Osteoblast (primary cell): ENCODE measurements around the gene ERAP2. TPM values are rescaled to one million over a fixed set of nuclear protein-coding genes. Genes with fewer than 3 reads are reported as not detected.

Source experiments
- DNase-seq: peaks from one replicate; pipeline ENCODE4 v3.0.0; 2011; ENCODE audit warnings: low spot score, mixed read lengths; ENCODE audit not compliant: insufficient read length; ENCODE audit errors: missing footprints
- H2AFZ ChIP-seq: 2 replicates; pipeline ENCODE4 v1.6.0; 2011; ENCODE audit warnings: mild to moderate bottlenecking, low read length
- H3K27ac ChIP-seq: 2 replicates; pipeline ENCODE4 v1.5.1; 2011; ENCODE audit warnings: mild to moderate bottlenecking, low read depth, low read length, moderate library complexity
- H3K27me3 ChIP-seq: 2 replicates; pipeline ENCODE4 v1.6.0; 2012; ENCODE audit warnings: mild to moderate bottlenecking, control low read depth, inconsistent platforms, low read length, moderate library complexity; ENCODE audit not compliant: insufficient read depth
- H3K36me3 ChIP-seq: 2 replicates; pipeline ENCODE4 v1.5.1; 2011; ENCODE audit warnings: mild to moderate bottlenecking, low read length, control low read depth, moderate library complexity; ENCODE audit not compliant: insufficient read depth
- H3K4me1 ChIP-seq: 2 replicates; pipeline ENCODE4 v1.5.1; 2011; ENCODE audit warnings: mild to moderate bottlenecking, low read length, control low read depth, moderate library complexity; ENCODE audit not compliant: insufficient read depth
- H3K4me2 ChIP-seq: 2 replicates; pipeline ENCODE4 v1.6.0; 2011; ENCODE audit warnings: mild to moderate bottlenecking, low read length; ENCODE audit not compliant: insufficient read depth
- H3K4me3 ChIP-seq: fragments of 200-600 bp; sonication (generic); 3 replicates; pipeline ENCODE4 v1.5.1; 2012; ENCODE audit warnings: mild to moderate bottlenecking, low read length, inconsistent platforms; ENCODE audit not compliant: insufficient read depth
- H3K79me2 ChIP-seq: 2 replicates; pipeline ENCODE4 v1.6.0; 2012; ENCODE audit warnings: mild to moderate bottlenecking, low read length, control low read depth, inconsistent platforms; ENCODE audit not compliant: insufficient read depth
- H3K9me3 ChIP-seq: 2 replicates; pipeline ENCODE4 v1.5.1; 2011; ENCODE audit warnings: low read depth, low read length, control low read depth
- H4K20me1 ChIP-seq: 2 replicates; pipeline ENCODE4 v1.6.0; 2012; ENCODE audit warnings: mild to moderate bottlenecking, low read length, control low read depth; ENCODE audit not compliant: insufficient read depth
- total RNA-seq: library from RNA; depleted of rRNA; stranded (reverse); fragments of >200 nt; gene quantifications from 2 replicates; pipeline ENCODE4 v1.2.3, GENCODE V29; 2012
- TF ChIP-seq, protein P1 (sequence below): IDR thresholded peaks from 2 replicates; pipeline ENCODE4 v1.5.1; 2011; ENCODE audit warnings: mild to moderate bottlenecking, low read depth, low read length, moderate library complexity; ENCODE audit errors: extremely low read depth

The ERAP2 gene
- total RNA-seq, 1 donor = 84.7 TPM

DNA sequence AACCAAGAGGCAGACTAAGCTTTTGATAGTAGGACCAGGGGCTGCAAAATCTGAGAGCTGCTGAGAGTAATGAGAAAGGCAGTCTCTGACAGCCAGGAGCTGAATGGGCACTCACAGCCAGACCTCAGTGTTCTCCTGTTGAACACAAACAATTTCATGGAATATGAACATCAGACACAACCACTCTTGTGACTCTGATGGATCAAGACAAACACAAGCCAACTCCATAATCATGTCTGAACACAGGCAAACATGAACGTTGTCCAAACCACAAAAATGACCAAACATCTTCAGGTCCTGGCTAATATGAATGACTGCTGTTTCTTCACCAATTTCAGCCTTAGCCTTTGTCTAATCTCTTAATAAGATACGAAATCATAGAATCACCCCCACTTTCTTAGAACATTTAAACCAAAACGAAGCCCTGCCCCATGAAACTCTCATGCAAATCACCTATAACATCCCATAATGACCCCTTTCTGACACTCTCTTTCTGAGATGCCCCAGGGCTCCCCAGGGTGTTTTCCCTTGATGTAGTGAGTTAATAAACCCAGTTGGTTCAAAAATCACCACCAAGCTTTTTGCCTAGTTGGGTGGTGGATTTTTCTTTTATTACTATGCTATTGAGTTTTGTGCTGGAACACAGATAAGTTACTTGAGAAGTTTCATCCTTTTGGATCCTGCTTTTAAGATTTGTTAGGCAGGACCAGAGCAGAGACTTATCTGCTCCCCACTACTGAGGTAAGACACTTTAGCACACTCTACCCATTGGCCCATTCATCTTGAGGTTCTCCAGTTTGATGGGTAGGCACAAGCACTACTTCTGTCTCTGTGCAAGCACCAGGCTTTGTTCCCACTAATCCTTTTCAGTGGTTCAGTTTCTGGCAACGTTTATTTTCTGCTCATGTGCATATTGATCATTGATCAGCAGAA is 5.9 kb upstream of the ERAP2 start:
- Histone ChIP-seq H3K9me3 (no peaks in the 10 kb centered on the region), H3K27me3 (no peaks in the 10 kb centered on the region), H3K4me2 (no peak overlapping the region), H3K4me1 (peaks cover 5% of the 10 kb centered on the region), H2AFZ (no peak overlapping the region), H3K27ac (no peak overlapping the region), H4K20me1 (no peaks in the 10 kb centered on the region), H3K36me3 (no peaks in the 10 kb centered on the region), H3K79me2 (no peaks in the 10 kb centered on the region), H3K4me3 (no peak overlapping the region)
- TF ChIP-seq, protein P1, sequence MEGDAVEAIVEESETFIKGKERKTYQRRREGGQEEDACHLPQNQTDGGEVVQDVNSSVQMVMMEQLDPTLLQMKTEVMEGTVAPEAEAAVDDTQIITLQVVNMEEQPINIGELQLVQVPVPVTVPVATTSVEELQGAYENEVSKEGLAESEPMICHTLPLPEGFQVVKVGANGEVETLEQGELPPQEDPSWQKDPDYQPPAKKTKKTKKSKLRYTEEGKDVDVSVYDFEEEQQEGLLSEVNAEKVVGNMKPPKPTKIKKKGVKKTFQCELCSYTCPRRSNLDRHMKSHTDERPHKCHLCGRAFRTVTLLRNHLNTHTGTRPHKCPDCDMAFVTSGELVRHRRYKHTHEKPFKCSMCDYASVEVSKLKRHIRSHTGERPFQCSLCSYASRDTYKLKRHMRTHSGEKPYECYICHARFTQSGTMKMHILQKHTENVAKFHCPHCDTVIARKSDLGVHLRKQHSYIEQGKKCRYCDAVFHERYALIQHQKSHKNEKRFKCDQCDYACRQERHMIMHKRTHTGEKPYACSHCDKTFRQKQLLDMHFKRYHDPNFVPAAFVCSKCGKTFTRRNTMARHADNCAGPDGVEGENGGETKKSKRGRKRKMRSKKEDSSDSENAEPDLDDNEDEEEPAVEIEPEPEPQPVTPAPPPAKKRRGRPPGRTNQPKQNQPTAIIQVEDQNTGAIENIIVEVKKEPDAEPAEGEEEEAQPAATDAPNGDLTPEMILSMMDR = no peak
- DNase-seq = no peak

DNA sequence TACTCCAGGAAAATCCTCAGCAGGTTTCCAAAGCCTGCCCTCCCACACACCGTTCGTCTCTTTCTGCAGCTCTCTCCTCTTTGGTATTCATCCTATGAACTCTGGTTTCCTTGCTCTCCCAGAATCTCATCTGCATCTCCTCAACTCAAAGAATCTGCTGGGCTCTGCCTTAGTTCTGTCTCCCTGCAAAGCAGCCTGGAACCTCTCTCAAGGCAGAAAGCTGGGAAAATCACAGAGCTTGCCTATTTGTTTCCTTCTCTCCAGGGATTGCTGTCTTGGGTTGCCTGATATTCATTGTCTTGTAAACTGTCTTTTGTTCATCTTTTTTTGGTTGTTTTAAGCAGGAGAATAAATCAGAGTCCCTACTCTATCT is 5.3 kb upstream of the ERAP2 start:
- Histone ChIP-seq H3K9me3 (no peaks in the 10 kb centered on the region), H2AFZ (no peak overlapping the region), H3K4me1 (peaks cover 10% of the 10 kb centered on the region), H3K27me3 (no peaks in the 10 kb centered on the region), H3K36me3 (no peaks in the 10 kb centered on the region), H3K79me2 (no peaks in the 10 kb centered on the region), H3K4me2 (no peak overlapping the region), H4K20me1 (no peaks in the 10 kb centered on the region), H3K4me3 (no peak overlapping the region), H3K27ac (no peak overlapping the region)
- no peak for DNase-seq
- TF ChIP-seq, protein P1 = no peak

DNA sequence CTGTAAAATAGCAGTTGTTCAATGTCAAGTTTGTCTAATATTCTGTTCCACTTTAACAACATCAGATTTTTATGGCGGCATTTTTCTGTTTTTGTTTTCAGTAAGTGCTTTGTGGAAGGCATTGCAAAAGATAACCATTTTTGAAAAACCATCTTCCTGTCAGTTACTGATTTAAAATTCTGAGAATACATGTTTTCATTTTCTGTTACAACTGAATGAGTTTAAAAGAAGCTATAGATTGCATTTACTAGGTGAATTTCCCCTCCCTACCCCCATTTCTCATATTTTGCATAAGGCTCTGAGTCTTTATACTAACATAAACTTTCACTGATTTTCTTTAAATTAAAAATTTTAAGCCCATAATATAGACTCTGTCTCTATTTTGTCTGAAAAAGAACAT is 4.6 kb upstream of the ERAP2 start:
- no peaks in the 10 kb centered on the region for H3K36me3 ChIP-seq
- no peak for DNase-seq
- H3K27ac ChIP-seq = no peak overlapping the region
- peaks cover 12% of the 10 kb centered on the region for H3K4me1 ChIP-seq
- H3K9me3 ChIP-seq = no peaks in the 10 kb centered on the region
- no peaks in the 10 kb centered on the region for H4K20me1 ChIP-seq
- no peaks in the 10 kb centered on the region for H3K27me3 ChIP-seq
- TF ChIP-seq, protein P1 = no peak
- no peak overlapping the region for H2AFZ ChIP-seq
- H3K4me3 ChIP-seq = no peak overlapping the region
- no peaks in the 10 kb centered on the region for H3K79me2 ChIP-seq
- H3K4me2 ChIP-seq = no peak overlapping the region

DNA sequence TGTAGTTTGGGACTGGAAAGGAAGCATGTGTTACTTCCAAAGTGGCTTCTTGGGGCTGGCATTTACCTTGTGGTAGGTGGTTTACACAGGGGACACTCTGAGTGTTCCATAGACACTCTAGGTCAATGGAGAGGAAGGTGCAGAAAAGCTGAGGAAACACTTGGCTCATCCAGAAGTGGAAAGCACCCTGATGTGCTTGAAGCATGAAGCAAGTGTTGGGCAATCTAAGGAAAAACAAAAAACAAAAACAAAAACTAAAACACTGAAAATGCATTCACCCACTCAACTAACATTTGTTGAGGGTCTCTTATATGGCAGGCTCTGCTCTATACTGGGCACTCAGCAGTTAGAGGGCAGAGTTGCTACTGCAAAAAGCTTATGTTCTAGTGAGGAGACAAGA is 2.9 kb upstream of the ERAP2 start:
- peaks cover 5% of the 10 kb centered on the region for H3K79me2 ChIP-seq
- no peak for DNase-seq
- H3K36me3 ChIP-seq = no peaks in the 10 kb centered on the region
- no peaks in the 10 kb centered on the region for H3K9me3 ChIP-seq
- H3K27me3 ChIP-seq = no peaks in the 10 kb centered on the region
- TF ChIP-seq, protein P1 = no peak
- no peak overlapping the region for H3K4me2 ChIP-seq
- no peak overlapping the region for H3K4me3 ChIP-seq
- H2AFZ ChIP-seq = no peak overlapping the region
- no peaks in the 10 kb centered on the region for H4K20me1 ChIP-seq
- H3K27ac ChIP-seq = no peak overlapping the region
- peaks cover 16% of the 10 kb centered on the region for H3K4me1 ChIP-seq
